GM23338 (cell line): ENCODE measurements around the gene DVL2.

Experiments
- CREB1 ChIP-seq: fragments of 250-450 bp; sonication (Bioruptor Pico); IDR thresholded peaks from 2 replicates; pipeline ENCODE4 v1.5.0; 2020; ENCODE audit warnings: low read depth, mild to moderate bottlenecking, moderate library complexity
- CTCF ChIP-seq, 2 experiments: fragments of 200-600 bp in 1 of 2; sonication (generic) in 1 of 2; conservative IDR thresholded peaks; 2 replicates each; pipeline versions ENCODE4 v1.5.1 to v1.6.1; 2016 to 2017; ENCODE audit warnings: antibody characterized with exemption in 2 of 2, low read depth in 2 of 2, mild to moderate bottlenecking in 2 of 2, moderate library complexity in 1 of 2
- ETS1 ChIP-seq: IDR thresholded peaks from 2 replicates; pipeline ENCODE4 v1.6.1; 2016; ENCODE audit warnings: antibody characterized with exemption
- EZH2phosphoT487 ChIP-seq: fragments of 200-600 bp; sonication (generic); IDR thresholded peaks from one replicate; pipeline ENCODE4 v1.8.1; 2018; ENCODE audit warnings: antibody characterized with exemption; ENCODE audit not compliant: unreplicated experiment
- POLR2AphosphoS5 ChIP-seq: IDR thresholded peaks from 2 replicates; pipeline ENCODE4 v1.6.1; 2016; ENCODE audit warnings: antibody characterized with exemption, low read depth
- REST ChIP-seq: IDR thresholded peaks from one replicate; pipeline ENCODE4 v1.6.1; 2018; ENCODE audit warnings: antibody characterized with exemption; ENCODE audit not compliant: unreplicated experiment
- ZNF462 ChIP-seq: fragments of 250-450 bp; sonication (Bioruptor Pico); IDR thresholded peaks from 2 replicates; pipeline ENCODE4 v1.5.0; 2020; ENCODE audit warnings: mild to moderate bottlenecking, moderate library complexity

- TF ChIP-seq POLR2AphosphoS5 (no peak), CTCF (conservative IDR thresholded peaks at IDR 0.05; ENCODE audit: low read depth in 2 of 2) (no peak), EZH2phosphoT487 (no peak), ZNF462 (no peak), ETS1 (no peak), REST (no peak), CREB1 (CRISPR knock-in tag) (no peak)
Measured at GRCh38 chr17:7219229-7219811, 15.0 kb downstream of the DVL2 start.
